Upper lobe of left lung (tissue), 4 donors: ENCODE results near the gene TMEM119.

Experiments used
- EP300 ChIP-seq, 4 donors: sonication (generic); formaldehyde crosslinking; IDR thresholded peaks; one replicate each; pipeline ENCODE4 v1.5.1; 2017; ENCODE audit warnings: antibody characterized with exemption in 4 of 4, control low read depth in 2 of 4
- POLR2A ChIP-seq, 4 donors: fragments of 450-650 bp; IDR thresholded peaks; one replicate each; pipeline ENCODE4 v1.5.1; 2016 to 2017; ENCODE audit warnings: antibody characterized with exemption in 4 of 4, mild to moderate bottlenecking in 2 of 4
- POLR2AphosphoS5 ChIP-seq, 2 donors: sonication (generic); formaldehyde crosslinking; IDR thresholded peaks; one replicate each; pipeline ENCODE4 v1.5.1; 2017; ENCODE audit warnings: antibody characterized with exemption in 2 of 2
- TF ChIP-seq, protein P1 (sequence below), 6 experiments: fragments of 450-650 bp in 4 of 6; fragments of 200-600 bp in 2 of 6; sonication (generic) in 2 of 6; IDR thresholded peaks; one replicate each; pipeline ENCODE4 v1.5.1; 2016 to 2019; ENCODE audit warnings: antibody characterized with exemption in 6 of 6

DNA sequence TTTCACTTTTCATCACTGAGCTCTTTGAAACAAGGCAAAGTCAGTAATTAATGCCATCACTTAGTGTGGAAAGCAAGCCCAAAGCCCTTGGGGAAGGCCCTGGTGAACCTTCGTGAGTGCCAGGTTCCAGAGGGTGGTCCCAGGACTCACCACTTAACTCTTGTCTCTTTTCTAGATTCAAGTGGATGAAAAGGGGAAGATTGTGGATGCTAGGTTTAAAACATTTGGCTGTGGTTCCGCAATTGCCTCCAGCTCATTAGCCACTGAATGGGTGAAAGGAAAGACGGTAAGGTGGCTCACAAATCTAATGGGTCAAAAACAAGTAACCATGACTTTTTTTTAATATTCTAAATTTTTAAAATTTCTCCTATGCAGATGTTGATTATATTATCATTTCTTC, 32.7 kb downstream of the TMEM119 start:
- TF ChIP-seq EP300 (IDR thresholded peaks at IDR 0.05) = no peak
- TF ChIP-seq, protein P1, sequence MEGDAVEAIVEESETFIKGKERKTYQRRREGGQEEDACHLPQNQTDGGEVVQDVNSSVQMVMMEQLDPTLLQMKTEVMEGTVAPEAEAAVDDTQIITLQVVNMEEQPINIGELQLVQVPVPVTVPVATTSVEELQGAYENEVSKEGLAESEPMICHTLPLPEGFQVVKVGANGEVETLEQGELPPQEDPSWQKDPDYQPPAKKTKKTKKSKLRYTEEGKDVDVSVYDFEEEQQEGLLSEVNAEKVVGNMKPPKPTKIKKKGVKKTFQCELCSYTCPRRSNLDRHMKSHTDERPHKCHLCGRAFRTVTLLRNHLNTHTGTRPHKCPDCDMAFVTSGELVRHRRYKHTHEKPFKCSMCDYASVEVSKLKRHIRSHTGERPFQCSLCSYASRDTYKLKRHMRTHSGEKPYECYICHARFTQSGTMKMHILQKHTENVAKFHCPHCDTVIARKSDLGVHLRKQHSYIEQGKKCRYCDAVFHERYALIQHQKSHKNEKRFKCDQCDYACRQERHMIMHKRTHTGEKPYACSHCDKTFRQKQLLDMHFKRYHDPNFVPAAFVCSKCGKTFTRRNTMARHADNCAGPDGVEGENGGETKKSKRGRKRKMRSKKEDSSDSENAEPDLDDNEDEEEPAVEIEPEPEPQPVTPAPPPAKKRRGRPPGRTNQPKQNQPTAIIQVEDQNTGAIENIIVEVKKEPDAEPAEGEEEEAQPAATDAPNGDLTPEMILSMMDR (IDR thresholded peaks at IDR 0.05) = no peak
- TF ChIP-seq POLR2AphosphoS5 (IDR thresholded peaks at IDR 0.05) = no peak
- TF ChIP-seq POLR2A (IDR thresholded peaks at IDR 0.05) = no peak
